GM21526 (cell line): ENCODE results near the gene ARHGAP15.

Experiments
- ATAC-seq: cut with Tn5 transposase; IDR thresholded peaks from one replicate; pipeline ENCODE4 v1.9.1; 2021; ENCODE audit warnings: moderate library complexity; ENCODE audit not compliant: unreplicated experiment, low FRiP score

Gene ARHGAP15

DNA sequence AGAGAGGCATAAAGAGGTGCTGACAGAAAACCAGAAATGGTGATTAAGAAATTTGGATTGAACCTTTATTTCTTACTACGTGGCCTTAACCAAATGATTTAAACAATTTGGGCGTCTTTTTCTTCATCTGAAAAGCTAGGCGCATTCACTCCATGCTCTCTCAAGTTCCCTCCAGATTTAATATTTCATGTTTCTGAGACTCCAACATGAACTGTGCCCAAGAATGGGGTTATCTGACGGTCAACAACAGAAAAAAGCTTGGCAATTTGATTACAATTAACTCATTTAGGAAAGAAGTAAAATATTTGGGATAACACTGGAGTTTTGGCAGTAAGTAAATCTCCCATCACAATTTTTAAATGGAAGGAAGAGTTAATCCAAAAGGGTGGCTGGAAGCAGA lies 345.4 kb downstream of the ARHGAP15 start:
- ATAC-seq = no peak

DNA sequence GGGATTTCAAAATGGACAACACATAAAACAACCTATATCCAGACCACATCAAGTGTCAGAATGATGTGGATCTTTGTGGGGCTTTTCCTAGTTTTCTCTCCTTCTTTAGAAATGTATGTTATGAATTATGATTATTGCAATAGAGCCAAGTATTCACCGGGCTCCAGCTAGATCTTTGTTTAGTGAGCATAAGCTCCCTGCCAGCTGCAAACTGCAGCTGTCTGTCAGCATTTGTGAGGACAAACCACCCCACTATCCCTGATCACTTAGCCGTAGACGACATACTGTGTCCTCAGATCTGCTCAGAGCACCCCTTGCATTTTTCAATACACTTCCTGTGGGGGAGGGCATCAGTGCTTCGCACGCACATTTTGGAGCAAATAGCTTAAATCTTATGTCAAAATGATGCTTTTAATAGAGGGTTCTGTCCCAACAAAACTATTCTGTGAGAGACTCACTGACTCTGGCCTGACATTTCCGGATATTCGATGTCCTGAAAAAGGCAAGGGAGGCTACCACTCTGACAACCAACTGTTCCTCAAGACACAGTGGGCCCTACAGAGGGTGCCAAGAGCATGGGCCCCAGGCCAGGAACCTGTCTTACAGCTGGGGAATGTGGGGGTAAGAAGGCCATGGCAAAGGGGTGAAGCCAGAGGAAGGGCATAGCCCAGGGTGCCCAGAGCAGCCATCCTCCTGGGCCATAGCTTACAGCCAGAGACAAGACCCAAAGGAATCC lies 346.0 kb downstream of the ARHGAP15 start:
- ATAC-seq = no peak

DNA sequence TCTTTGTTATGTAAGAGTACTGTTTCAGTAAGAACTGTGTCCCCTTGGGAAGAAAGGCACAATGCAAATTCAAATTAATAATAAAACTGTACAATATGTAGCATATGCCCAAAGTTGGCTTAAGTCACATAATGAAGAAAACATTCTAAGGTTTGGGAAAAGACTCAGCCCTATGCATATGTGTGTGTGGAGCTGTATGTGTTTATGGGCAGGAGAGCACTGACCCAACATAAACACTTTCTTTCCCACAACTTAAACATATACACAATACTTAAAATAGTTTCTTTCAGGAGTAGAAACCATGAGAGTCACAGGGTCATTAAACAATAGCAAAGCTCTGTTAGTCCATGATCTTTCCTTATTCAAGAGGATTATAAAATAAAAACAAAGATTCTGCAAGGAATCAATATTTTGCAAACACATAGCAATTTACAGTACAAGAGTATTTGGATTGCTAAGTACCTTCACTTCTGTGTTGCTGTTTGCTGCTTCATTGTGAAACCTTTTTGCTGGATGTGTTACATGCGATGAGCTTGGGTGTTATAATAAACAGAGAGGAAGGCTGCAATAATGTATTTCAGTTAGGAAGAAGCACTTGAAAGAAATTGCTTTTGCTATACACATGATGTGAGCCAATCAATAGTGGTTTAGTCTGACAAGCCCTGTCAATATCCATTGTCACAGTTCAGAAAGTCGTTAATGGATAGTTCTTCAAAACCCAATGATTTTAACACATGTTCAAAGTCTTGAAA lies 347.3 kb downstream of the ARHGAP15 start:
- ATAC-seq = no peak

DNA sequence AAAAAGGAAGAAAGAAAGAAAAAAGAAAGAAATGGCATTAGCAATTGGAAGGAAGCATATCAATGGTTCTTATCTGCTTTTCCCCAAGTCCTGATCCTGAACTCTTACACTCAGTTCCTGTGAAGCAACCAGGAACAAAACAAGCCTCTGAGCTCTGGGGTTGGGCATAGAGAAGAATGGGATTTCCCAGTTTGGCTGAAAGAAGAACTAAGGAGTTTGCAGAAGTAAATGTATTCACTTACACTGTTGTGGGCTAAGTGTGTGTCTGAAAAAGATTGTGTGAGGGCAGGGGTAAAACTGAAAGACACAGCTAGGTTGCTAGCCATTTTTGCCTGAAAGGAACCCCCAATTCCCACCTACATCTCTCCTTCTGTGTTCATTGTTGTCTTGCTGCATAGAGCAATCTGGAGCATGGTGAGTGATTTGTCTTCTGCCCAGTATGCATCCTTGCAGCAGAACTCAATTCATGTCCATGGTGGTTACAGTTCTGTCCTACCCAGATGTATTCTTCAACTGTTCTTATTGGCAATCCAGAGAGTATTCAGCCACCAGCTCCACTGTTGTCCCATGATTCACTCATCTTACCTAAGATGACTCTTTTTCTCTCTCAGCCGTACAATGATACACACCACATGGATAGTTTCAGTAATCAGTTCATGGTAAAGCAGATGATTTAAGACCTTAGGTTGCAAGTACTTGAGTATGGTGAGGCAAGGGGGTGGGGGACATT lies 348.7 kb downstream of the ARHGAP15 start:
- no peak for ATAC-seq

DNA sequence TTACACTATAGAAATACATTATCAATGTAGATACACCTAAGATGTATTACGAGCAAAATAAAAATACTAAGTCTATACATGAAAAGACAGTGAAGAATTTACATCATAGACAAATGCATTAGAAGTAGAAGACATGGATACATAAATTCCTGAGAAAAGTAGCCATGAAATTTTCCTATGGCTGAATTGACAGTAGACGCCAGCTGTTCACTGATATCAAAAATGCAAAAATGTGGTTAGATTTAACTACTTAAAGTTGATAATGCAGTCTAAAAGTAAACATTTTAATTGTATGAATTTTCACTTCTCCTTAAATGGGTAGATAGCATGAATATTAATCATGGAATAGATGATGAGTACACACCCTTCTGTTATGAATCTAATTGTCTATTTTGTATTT lies 350.9 kb downstream of the ARHGAP15 start:
- ATAC-seq = no peak

DNA sequence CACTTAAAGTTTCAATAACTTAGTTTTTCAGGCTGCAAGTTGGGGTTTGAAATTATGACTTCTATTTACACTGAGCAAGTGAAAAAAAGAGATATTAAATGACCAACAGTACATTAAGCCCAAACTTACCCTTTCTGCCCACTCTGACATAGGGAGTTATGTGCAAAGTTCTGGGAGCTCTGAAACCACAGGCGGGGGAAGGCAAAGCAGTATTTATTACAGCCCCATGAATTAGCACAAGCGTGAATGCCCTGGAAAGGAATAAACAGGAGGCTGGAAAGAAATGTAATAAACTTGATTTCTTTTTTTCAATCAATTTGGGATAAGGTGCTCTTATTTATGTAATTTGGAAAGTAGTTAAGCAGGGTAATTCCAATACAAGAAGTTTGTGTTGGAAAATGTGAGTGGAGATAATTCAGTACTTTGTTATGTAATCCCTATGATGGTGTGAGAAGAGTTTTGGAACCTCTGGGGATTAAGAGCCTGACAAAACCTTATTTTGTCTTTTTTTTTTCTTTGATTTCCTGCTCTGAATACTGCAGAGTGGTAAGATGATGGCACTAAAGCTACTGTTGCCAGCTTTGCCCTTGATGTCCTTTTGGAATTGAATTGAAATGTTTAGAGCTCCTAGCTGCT lies 351.5 kb downstream of the ARHGAP15 start:
- ATAC-seq = no peak

DNA sequence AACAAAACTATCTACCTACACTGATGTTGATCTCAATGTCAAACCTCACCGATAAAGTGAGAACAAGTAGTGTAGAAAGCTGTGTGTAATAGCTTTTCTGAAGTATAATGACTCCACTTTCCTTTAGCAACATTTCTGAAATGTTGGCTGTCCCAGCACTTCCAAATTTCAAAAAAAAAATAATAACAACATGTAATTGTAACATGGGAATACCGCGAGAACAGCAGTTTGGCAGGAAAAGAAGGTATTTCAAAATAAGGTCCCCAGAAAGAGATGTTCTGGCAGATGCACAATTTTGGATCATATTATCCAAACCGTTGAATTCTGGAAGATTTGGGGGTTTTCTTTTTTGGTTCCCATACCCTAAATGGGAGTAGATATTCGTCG lies 352.0 kb downstream of the ARHGAP15 start:
- no peak for ATAC-seq

DNA sequence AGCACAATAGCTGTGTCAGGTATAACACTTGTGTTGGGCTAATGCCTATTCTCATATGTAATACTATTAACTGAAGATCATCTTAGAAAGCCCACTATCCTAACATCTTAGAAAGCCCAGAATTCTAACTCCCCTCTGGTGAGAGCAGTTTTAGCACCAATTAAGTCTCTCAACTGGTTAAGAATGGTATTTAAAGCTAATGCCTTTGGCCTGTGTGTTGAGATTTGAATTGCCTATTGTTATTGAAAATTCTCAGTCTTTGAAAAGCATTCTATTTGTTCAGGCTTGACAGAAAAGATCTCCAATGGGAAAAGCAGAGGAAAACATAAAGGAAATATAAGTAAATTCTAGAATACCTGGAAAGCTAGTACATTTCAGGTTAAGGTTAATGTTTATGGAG lies 352.5 kb downstream of the ARHGAP15 start:
- no peak for ATAC-seq

DNA sequence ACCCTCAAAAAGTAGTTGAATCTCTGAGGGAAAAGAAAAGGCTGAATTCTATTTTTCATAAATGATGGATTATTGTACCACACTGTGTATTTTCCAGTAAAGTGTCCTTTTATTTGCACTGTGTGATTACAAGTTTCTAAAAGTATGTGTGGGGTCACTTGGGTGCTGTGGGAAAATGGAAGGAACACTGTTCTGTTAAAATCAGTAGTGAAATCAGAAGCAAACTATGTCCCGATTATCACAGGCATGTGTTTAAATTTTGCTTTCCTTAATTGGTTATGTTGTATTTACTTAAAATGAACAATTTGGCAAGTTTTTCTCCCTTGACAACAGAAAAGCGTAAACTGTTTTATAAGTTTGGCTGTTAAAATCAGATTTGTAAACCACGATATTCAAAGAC lies 353.1 kb downstream of the ARHGAP15 start:
- ATAC-seq = no peak

DNA sequence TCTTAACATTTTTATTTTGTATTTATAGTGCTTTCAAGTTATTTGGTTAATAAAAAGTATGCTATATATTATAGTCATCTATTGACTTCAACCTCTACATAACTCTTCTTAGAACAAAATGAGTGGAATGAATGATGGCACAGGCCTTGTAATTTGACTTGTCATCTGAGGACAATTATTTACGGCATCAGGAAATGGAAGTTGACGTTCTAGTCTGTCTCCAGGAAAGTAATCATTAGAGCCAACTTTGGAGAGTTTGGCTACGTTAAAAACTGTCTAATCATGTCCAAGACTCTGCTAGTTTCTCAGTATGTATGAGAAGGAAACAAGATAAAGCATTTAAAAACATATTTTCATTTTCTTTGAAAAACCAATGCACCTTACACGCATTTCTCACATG lies 353.6 kb downstream of the ARHGAP15 start:
- no peak for ATAC-seq

DNA sequence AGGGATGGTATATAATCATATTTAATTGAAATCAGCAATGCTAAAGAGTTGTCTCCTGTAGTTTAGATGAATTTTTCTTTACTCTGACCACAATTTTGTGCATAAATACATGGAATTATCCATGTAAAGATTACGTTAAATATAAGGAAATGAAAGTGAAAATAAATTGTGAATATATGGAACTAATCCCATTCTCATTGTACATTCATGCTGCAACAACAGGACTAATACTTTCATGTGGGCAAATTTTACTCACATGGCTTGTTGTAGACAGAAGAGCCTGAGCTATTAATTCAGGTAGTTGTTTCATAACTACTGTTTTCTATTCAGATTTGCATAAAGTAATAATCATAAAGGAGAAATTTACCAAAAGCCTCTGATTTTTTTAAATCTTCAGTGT lies 357.8 kb downstream of the ARHGAP15 start:
- no peak for ATAC-seq

DNA sequence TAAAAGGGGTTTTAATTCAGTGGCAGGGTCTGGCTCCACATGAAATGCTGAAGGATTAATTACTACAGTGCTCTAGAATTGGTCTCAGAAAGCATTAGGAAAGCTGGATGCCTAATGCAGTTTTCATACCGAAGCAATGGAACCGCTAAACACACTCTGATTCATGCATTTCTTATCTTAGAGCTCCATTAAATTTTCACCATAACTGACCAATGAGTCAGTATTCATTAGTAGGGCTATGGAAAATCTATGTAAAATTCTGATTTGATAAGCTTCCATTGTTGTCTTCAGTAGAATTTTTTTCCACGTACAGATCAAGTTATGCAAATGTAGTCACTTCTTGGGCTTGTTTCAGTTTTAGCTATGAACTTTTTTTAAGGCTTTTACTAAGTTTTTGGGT lies 359.9 kb downstream of the ARHGAP15 start:
- ATAC-seq = no peak

DNA sequence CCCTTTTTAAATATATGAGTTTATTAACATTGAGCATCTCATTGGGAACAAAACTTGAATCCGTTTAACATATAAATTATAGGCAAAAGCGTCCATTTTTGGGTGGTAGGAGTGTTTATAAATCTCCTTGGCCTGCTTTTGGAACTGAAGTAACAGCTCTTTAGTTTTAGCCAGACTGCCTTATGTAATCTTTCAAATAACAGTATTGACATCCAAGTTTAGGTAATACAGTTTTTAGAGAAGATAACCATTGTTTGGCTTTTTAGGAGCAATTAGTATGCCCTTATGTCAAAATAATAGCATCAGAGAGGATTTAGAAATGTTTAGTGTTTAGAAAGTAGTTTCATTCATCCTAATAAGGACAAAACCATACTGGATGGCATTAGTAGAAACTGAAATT lies 361.9 kb downstream of the ARHGAP15 start:
- ATAC-seq = no peak

DNA sequence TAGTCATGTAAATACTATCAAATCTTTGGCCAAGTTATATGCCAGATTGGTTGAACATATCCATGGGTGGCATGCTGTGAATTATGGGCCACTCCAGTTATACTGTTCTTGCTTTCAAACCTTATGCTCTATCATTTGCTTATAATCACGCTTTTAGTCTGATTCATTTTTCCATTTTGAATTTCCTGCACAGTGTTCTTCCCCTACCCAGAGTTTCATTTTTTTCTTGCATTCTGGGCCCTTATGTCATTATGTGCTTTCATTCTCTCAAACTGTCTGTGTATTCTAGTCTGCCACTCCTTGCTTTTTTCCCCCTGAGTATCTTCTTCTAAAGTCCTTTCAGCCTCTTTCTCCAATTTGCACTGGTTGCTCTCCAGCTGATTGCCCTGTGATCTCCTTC lies 364.1 kb downstream of the ARHGAP15 start:
- ATAC-seq = no peak

DNA sequence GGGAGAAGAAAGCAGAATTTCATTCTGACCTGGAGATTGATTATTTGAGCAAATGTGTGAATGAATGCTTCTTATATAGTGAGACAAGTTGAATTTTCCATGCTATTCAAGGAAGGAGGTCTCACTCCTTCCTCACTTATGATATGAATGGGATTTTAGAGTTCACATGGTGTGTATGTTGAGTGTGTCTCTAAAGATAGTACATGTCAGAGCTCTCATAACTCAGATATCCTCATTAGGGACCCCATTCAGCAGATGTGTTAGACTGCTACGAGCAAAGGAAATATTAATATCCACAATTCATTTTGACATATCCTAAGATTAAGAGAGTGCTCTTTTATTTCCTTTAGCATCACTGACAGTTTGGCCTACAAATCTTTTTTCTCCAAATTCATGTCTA lies 368.5 kb downstream of the ARHGAP15 start:
- ATAC-seq = no peak

DNA sequence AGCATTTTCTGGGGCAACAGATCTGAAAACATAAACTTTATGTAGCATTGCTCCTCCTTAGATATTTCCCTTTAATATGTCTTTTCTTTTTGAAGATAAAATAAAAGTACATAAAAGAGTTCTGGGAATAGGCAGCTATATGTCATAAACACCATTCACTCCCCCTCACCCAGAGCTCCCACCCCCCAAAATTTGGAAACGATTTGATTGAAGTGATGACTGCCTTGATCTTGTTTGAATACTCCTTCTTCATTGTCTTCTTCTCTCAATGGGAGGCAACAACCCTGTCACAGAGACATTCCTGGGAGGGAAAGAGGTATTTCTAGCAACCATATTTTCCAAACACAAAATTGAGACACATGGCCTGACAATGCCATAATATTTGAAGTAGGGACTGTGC lies 369.3 kb downstream of the ARHGAP15 start:
- no peak for ATAC-seq

DNA sequence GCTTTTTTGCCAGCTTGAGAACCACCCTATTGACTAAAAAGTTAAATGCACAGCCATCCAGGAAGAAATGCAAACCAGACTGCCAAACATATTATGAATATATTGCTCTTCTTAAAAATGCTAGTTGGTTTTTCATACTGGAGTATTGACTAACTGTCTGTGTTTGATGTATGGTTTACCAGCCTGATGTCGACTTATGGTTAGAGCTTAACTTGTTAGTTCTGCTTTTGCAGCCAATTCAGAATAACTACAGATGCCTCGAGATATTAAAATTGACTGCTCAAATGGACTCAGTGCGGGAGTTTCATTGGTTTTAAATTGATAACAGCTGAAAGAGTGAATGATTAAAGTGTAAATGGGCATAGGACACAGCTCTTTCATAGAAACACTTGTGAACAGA lies 369.8 kb downstream of the ARHGAP15 start:
- no peak for ATAC-seq

DNA sequence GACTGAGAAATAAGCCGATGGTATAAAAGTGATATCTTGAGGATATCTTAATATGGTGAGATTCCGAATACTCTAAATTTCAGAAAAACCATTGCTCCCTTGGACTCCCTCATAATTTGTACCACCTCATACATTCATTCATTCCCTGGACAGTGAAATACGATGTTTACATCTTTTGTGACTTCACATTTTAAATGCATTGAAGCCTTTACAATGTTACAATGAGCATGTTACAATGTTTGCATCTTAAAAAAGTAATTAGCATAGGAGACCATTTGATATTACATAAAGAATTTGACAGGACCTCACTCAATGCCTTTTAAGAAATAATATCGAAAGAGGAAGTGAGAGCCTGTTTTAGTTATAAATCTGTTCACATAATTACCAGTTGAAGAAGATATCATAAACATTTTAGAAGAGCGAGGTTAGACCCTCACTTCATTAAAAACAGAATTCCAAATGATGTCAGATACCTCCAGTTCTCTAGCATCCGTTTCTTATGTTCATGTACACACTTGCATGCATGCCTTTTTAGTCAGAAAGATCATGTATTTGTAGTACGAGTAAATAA lies 372.0 kb downstream of the ARHGAP15 start:
- ATAC-seq = no peak

DNA sequence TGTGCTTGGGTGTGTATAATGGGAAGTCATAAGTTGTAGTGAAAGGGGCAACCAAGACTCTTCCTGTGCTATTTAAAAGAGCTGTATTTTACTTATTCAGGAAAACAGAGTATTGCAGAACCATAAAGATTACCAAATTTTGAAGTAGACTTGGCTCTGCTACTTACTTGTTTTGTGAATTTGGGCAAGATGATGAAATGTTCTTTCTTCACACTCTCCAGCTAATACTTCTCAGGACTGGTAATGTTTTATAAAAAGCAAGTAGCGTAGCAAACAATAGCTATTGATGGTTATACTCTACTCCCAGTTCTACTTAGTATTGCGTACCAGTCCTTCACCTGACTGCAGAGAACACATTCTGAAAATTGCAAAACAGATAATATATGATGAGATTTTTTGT lies 374.1 kb downstream of the ARHGAP15 start:
- ATAC-seq = no peak

DNA sequence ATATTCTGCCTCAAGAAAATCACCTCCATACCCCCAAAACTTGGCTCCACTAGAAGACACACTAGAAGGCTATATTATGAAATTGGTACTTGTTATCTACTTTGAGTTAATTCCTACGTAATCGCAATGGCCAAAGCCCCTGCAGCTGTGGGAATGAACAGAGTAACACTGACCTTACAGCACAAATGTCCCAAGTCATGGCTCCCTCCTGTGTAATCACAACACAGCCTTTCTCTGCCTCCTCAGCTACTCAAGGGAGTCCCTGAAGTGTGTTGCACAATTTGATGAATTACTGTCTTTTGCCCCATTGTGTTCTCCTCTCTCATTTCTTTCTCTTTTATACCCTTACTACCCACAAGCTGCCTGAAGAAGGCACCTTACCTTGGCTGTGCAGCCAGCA lies 375.2 kb downstream of the ARHGAP15 start:
- no peak for ATAC-seq

DNA sequence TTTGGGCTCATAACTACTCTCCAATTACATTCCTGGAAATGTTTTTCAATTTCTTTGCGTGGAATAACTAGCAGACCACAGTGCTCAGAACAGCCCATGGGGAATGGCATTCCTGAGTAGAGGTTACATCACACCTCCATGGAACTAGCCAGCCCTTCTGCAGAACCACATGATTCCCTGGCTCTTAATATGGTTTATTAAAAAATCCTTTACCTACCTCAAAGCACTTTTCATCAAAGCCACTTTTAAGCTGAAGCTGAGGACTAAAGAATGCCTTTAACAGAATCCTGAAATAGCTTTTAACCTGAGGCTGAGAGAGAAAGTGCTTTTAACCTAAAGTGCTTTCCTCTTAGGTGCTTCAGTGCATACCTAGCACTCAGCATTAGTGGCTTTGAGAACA lies 376.3 kb downstream of the ARHGAP15 start:
- ATAC-seq = no peak
